ENCODE results near the gene DNAJC13. TPM values are rescaled to one million over a fixed set of nuclear protein-coding genes. Genes with fewer than 3 reads are reported as not detected.

DNAJC13 gene
- total and polyA plus RNA-seq, 2 of the 8 experiments (the other 6 are each of a cell fraction or from before 2014, with no cell fraction given): 7.9 to 28.8 TPM

- TF ChIP-seq RAD21 (IDR thresholded peaks at IDR 0.05 in 1 of 2, conservative IDR thresholded peaks at IDR 0.05 in 1 of 2; ENCODE audit: low read depth in 2 of 2, low read length in 2 of 2): no peak
- TF ChIP-seq CBX5 (IDR thresholded peaks at IDR 0.05; ENCODE audit: low read depth, low read length): no peak
- TF ChIP-seq BACH1 (IDR thresholded peaks at IDR 0.05; ENCODE audit: low read length): no peak
- no peak for TF ChIP-seq SP2 (IDR thresholded peaks at IDR 0.05; ENCODE audit: low read length)
- peak; percentile 21 for TF ChIP-seq ASH2L (IDR thresholded peaks at IDR 0.05; ENCODE audit: low read length)
- TF ChIP-seq SAP30 (IDR thresholded peaks at IDR 0.05; ENCODE audit: insufficient read depth, insufficient replicate concordance, low read length): peak; percentile 13
- peak; percentile 53 for TF ChIP-seq TAF7 (optimal IDR thresholded peaks at IDR 0.05; ENCODE audit: borderline replicate concordance, low read depth, low read length)
- TF ChIP-seq TAF1 (IDR thresholded peaks at IDR 0.05; ENCODE audit: low read depth, low read length): peak; percentile 88
- no peak for TF ChIP-seq ATF2 (IDR thresholded peaks at IDR 0.05; ENCODE audit: low read length)
- TF ChIP-seq JUND (IDR thresholded peaks at IDR 0.05; ENCODE audit: low read length): no peak
- TF ChIP-seq RNF2 (IDR thresholded peaks at IDR 0.05; ENCODE audit: borderline replicate concordance, low read depth, low read length, missing control alignments, poor library complexity, severe bottlenecking): no peak
- TF ChIP-seq TEAD4 (IDR thresholded peaks at IDR 0.05; ENCODE audit: low read depth, low read length): no peak
- TF ChIP-seq POLR2AphosphoS5 (IDR thresholded peaks at IDR 0.05; ENCODE audit: low read depth, low read length): no peak
- TF ChIP-seq RBBP5 (IDR thresholded peaks at IDR 0.05; ENCODE audit: borderline replicate concordance, low read depth, low read length): peak; percentile 79; the same call in 1 of the 2 replicates
- no peak for TF ChIP-seq E2F6 (IDR thresholded peaks at IDR 0.05)
- TF ChIP-seq MAX (IDR thresholded peaks at IDR 0.05): peak; percentile 45
- TF ChIP-seq POU5F1 (IDR thresholded peaks at IDR 0.05; ENCODE audit: low read depth, low read length): no peak
- no peak for TF ChIP-seq TCF12 (IDR thresholded peaks at IDR 0.05; ENCODE audit: low read depth, low read length)
- no peak for TF ChIP-seq SUZ12 (IDR thresholded peaks at IDR 0.05; ENCODE audit: low read length)
- no peak for TF ChIP-seq BCL11A (IDR thresholded peaks at IDR 0.05; ENCODE audit: low read depth in 2 of 2, low read length in 2 of 2)
- no peak for TF ChIP-seq SP1 (IDR thresholded peaks at IDR 0.05; ENCODE audit: low read depth, low read length)
Observed at GRCh38 chr3:132416807-132417694, at the start of gene DNAJC13 (continued).
